Hepatocyte (in vitro differentiated cells): ENCODE results near the gene C11orf24.

Experiments
- CTCF ChIP-seq: fragments of 200-600 bp; sonication (generic); IDR thresholded peaks from 2 replicates; pipeline ENCODE4 v1.5.1; 2016; ENCODE audit warnings: antibody characterized with exemption, mild to moderate bottlenecking; ENCODE audit not compliant: poor library complexity
- EZH2 ChIP-seq: fragments of 200-600 bp; sonication (generic); IDR thresholded peaks from 2 replicates; pipeline ENCODE4 v1.6.1; 2016; ENCODE audit warnings: antibody characterized with exemption, mild to moderate bottlenecking, borderline replicate concordance
- EZH2phosphoT487 ChIP-seq: fragments of 200-600 bp; sonication (generic); IDR thresholded peaks from one replicate; pipeline ENCODE4 v1.6.1; 2018; ENCODE audit warnings: antibody characterized with exemption, mild to moderate bottlenecking, low read depth, moderate library complexity; ENCODE audit not compliant: unreplicated experiment, severe bottlenecking

GRCh38 chr11:68295940-68296339, 24.2 kb upstream of the C11orf24 start:
- TF ChIP-seq CTCF (no peak), EZH2 (no peak), EZH2phosphoT487 (no peak)
